Measurements from ENCODE around the gene TESK2.

GRCh38 chr1:45522324-45523104 lies 31.6 kb upstream of the TESK2 start:
- TF ChIP-seq CTCF (IDR thresholded peaks at IDR 0.05) (no peak), POLR2A (IDR thresholded peaks at IDR 0.05) (no peak)

All from adrenal gland (tissue), 5 donors.